GM12891 (cell line): ENCODE data around the gene STK32A.

Experiments used
- POLR2A ChIP-seq: IDR thresholded peaks from 2 replicates; pipeline ENCODE4 v1.6.1; 2011; ENCODE audit warnings: low read depth, low read length, control low read depth
- POLR2AphosphoS5 ChIP-seq: IDR thresholded peaks from 2 replicates; pipeline ENCODE4 v1.6.1; 2011; ENCODE audit warnings: low read depth, low read length, control low read depth

DNA sequence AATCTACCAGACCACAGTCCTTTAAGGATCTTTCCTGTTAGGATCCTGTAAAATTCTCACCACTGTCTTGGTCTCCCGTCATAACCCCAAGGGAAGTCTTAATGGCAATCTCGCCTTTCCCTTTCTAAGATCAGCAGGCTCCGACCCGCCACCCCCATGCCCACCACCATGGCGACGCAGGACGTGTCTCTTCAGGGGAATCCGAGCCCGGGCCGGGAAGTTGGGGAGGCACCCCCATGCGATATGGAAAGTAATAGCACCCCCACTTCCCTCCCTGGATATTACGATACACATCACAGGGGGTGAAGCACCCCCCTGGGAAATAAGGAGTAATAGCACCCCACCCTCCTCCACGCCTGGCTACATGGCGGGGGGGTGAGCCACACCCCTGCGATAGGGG lies 8.3 kb upstream of the STK32A start:
- TF ChIP-seq POLR2A = no peak
- no peak for TF ChIP-seq POLR2AphosphoS5
